Nucleus accumbens (tissue), 56 donors: ENCODE results near the gene IFT43.
"Not testable (repeated sequence)": the region's sequence is repeated elsewhere in the genome, so short reads cannot be mapped to it uniquely, and the experiment has no call there.

ENCODE experiments used
- DNase-seq, 56 donors: peaks; one replicate each; lab custom pipeline; 2025; lab: John Stamatoyannopoulos, UW

Gene IFT43

GRCh38 chr14:76009627-76010026, 24.1 kb downstream of the IFT43 start:
- DNase-seq, result not testable (repeated sequence)

GRCh38 chr14:76011930-76012329, 26.4 kb downstream of the IFT43 start:
- no peak for DNase-seq

GRCh38 chr14:76012354-76012753, 26.8 kb downstream of the IFT43 start:
- peak in 2 of 56 donors; percentile 3 to 14 for DNase-seq

GRCh38 chr14:76015191-76015590, 29.6 kb downstream of the IFT43 start:
- no peak for DNase-seq

GRCh38 chr14:76015668-76016067, 30.1 kb downstream of the IFT43 start:
- no peak for DNase-seq

- no peak for DNase-seq
These were observed 34.1 kb downstream of the IFT43 start for GRCh38 chr14:76019676-76020075.

- DNase-seq, result no peak
These were observed 37.4 kb downstream of the IFT43 start for GRCh38 chr14:76022991-76023390.

GRCh38 chr14:76023757-76024156, 38.2 kb downstream of the IFT43 start:
- DNase-seq, result no peak

GRCh38 chr14:76024211-76024907, 38.8 kb downstream of the IFT43 start:
- no peak for DNase-seq

- no peak for DNase-seq
These were observed 49.0 kb downstream of the IFT43 start for GRCh38 chr14:76034566-76034965.

- DNase-seq, result no peak
These were observed 55.1 kb downstream of the IFT43 start for GRCh38 chr14:76040704-76041103.

- DNase-seq, result peak in 1 of 56 donors; percentile 7
These were observed 60.2 kb downstream of the IFT43 start for GRCh38 chr14:76045773-76046172.

GRCh38 chr14:76050250-76050649, 64.7 kb downstream of the IFT43 start:
- DNase-seq, result no peak

- DNase-seq, result peak in 41 of 56 donors; percentile 5 to 79 (median 32)
These were observed 65.3 kb downstream of the IFT43 start for GRCh38 chr14:76050797-76051392.

- DNase-seq, result no peak
These were observed 66.3 kb downstream of the IFT43 start for GRCh38 chr14:76051717-76052465.

- no peak for DNase-seq
These were observed 68.2 kb downstream of the IFT43 start for GRCh38 chr14:76053572-76054355.

- DNase-seq, result no peak
These were observed 69.8 kb downstream of the IFT43 start for GRCh38 chr14:76055330-76055729.

GRCh38 chr14:76056128-76056527, 70.6 kb downstream of the IFT43 start:
- DNase-seq, result no peak

GRCh38 chr14:76057914-76058313, 72.4 kb downstream of the IFT43 start:
- DNase-seq, result no peak

GRCh38 chr14:76063327-76063726, 77.8 kb downstream of the IFT43 start:
- no peak for DNase-seq

GRCh38 chr14:76065519-76065918, 80.0 kb downstream of the IFT43 start:
- no peak for DNase-seq
